Measurements from ENCODE around the gene SH2B3. TPM values are rescaled to one million over a fixed set of nuclear protein-coding genes. Genes with fewer than 3 reads are reported as not detected.

The SH2B3 gene
- total RNA-seq, 2 experiments from 2014 or later = 25.8 to 51.3 TPM

GRCh38 chr12:111425655-111426054 lies 19.9 kb downstream of the SH2B3 start:
- no peak overlapping the region for H3K4me2 ChIP-seq (ENCODE audit: low read length)
- no peak for DNase-seq (ENCODE audit: low spot score)

GRCh38 chr12:111426344-111427185 lies 20.8 kb downstream of the SH2B3 start:
- no peak for DNase-seq (ENCODE audit: low spot score)

More at GRCh38 chr12:111425655-111426054, 19.9 kb downstream of the SH2B3 start:
- POLR2A ChIA-PET = interaction anchor here (0.7 kb wide), 1 partner anchor 12 kb away, joined by 3 read pairs; no protein-coding TSS in a partner anchor
- Histone ChIP-seq H3K79me2 (ENCODE audit: insufficient read depth, low read depth, low read length) (peaks cover 9% of the 10 kb centered on the region), H3K4me1 (ENCODE audit: insufficient read depth, low read length, poor library complexity, severe bottlenecking) (peaks cover 27% of the 10 kb centered on the region), H3K27ac (ENCODE audit: low read depth, low read length, poor library complexity, severe bottlenecking) (no peak overlapping the region), H3K4me3 (ENCODE audit: low read depth, low read length, poor library complexity, severe bottlenecking) (no peak overlapping the region), H3K9me3 (ENCODE audit: low read length) (no peaks in the 10 kb centered on the region), H3K9me2 (ENCODE audit: insufficient read depth, low read length) (no peaks in the 10 kb centered on the region), H3K36me3 (ENCODE audit: insufficient read depth, low read length) (peaks cover 26% of the 10 kb centered on the region), H4K20me1 (ENCODE audit: insufficient read depth, low read length) (0 out of 2 replicates have a peak, but pooled peaks cover 6% of the 10 kb centered on the region), H2AFZ (ENCODE audit: low read length) (no peak overlapping the region)
- intact Hi-C loops (cut with micrococcal nuclease; ENCODE audit: unreplicated experiment) = no loop called here
- TF ChIP-seq EZH2phosphoT487 (IDR thresholded peaks at IDR 0.05; ENCODE audit: borderline replicate concordance, low read depth, low read length) = no peak
- no peak for TF ChIP-seq CTCF (conservative IDR thresholded peaks at IDR 0.05; ENCODE audit: low read length)
- CTCF ChIA-PET (ENCODE audit: unreplicated experiment) = no interaction called here
- no TSS peak for BruUV-seq (replicated peaks)

More at GRCh38 chr12:111426344-111427185, 20.8 kb downstream of the SH2B3 start:
- Histone ChIP-seq H3K9me2 (ENCODE audit: insufficient read depth, low read length) (no peaks in the 10 kb centered on the region), H3K79me2 (ENCODE audit: insufficient read depth, low read depth, low read length) (peaks cover 10% of the 10 kb centered on the region), H2AFZ (ENCODE audit: low read length) (no peak overlapping the region), H3K4me3 (ENCODE audit: low read depth, low read length, poor library complexity, severe bottlenecking) (no peak overlapping the region), H3K36me3 (ENCODE audit: insufficient read depth, low read length) (peaks cover 24% of the 10 kb centered on the region), H3K4me2 (ENCODE audit: low read length) (no peak overlapping the region), H3K4me1 (ENCODE audit: insufficient read depth, low read length, poor library complexity, severe bottlenecking) (peaks cover 36% of the 10 kb centered on the region), H3K27ac (ENCODE audit: low read depth, low read length, poor library complexity, severe bottlenecking) (no peak overlapping the region), H4K20me1 (ENCODE audit: insufficient read depth, low read length) (0 out of 2 replicates have a peak, but pooled peaks cover 6% of the 10 kb centered on the region), H3K9me3 (ENCODE audit: low read length) (no peaks in the 10 kb centered on the region)
- TF ChIP-seq CTCF (conservative IDR thresholded peaks at IDR 0.05; ENCODE audit: low read length) = no peak
- TF ChIP-seq EZH2phosphoT487 (IDR thresholded peaks at IDR 0.05; ENCODE audit: borderline replicate concordance, low read depth, low read length) = no peak
- intact Hi-C loops (cut with micrococcal nuclease; ENCODE audit: unreplicated experiment) = no loop called here
- ChIA-PET POLR2A (interaction anchor here (0.7 kb wide), 1 partner anchor 11 kb away, joined by 3 read pairs; no protein-coding TSS in a partner anchor), CTCF (ENCODE audit: unreplicated experiment) (no interaction called here)
- BruUV-seq (replicated peaks) = no TSS peak
